NCI-H460 (cell line): ENCODE measurements around the gene NSUN5. TPM values are rescaled to one million over a fixed set of nuclear protein-coding genes. Genes with fewer than 3 reads are reported as not detected.
"Not testable (repeated sequence)": the region's sequence is repeated elsewhere in the genome, so short reads cannot be mapped to it uniquely, and the experiment has no call there.

Source experiments
- DNase-seq: peaks from one replicate; pipeline ENCODE4 v3.0.0-alpha.2; 2016; ENCODE audit warnings: low read depth; ENCODE audit errors: extremely low read depth
- total RNA-seq: library from RNA; depleted of rRNA; stranded (reverse); fragments of >200 nt; shearing (Covaris generic); gene quantifications from 2 replicates; pipeline ENCODE4 v1.2.3, GENCODE V29; 2014

Gene NSUN5
- total RNA-seq, 1 experiment from 2014 or later: 66.5 TPM

GRCh38 chr7:73327922-73328321 is 19.3 kb upstream of the NSUN5 start, which contains the start of the genes FKBP6 and TRIM50:
Gene FKBP6, plus strand, starts transcription at chr7:73328161. Its CDS starts 268 bp downstream, at chr7:73328429.
Gene TRIM50, minus strand, starts transcription at chr7:73328082. Its CDS starts 3,295 bp downstream, at chr7:73324787.
- DNase-seq: not testable (repeated sequence)

GRCh38 chr7:73327449-73327848 is 18.8 kb upstream of the NSUN5 start:
- DNase-seq: not testable (repeated sequence)

GRCh38 chr7:73325424-73325823 is 16.8 kb upstream of the NSUN5 start:
- not testable (repeated sequence) for DNase-seq

- DNase-seq: peak; percentile 56
Observed at GRCh38 chr7:73324081-73324845, 15.6 kb upstream of the NSUN5 start.

- not testable (repeated sequence) for DNase-seq
Observed at GRCh38 chr7:73323434-73324080, 14.9 kb upstream of the NSUN5 start.

GRCh38 chr7:73320009-73320408 is 11.4 kb upstream of the NSUN5 start:
- peak; percentile 25 for DNase-seq

- DNase-seq: not testable (repeated sequence)
Observed at GRCh38 chr7:73319541-73319940, 10.9 kb upstream of the NSUN5 start.

- DNase-seq: not testable (repeated sequence)
Observed at GRCh38 chr7:73318656-73319204, 10.1 kb upstream of the NSUN5 start.

- DNase-seq: no peak
Observed at GRCh38 chr7:73316521-73316920, 7.9 kb upstream of the NSUN5 start.

GRCh38 chr7:73314271-73314670 is 5.6 kb upstream of the NSUN5 start:
- no peak for DNase-seq

- no peak for DNase-seq
Observed at GRCh38 chr7:73313521-73313906, 4.9 kb upstream of the NSUN5 start.

- DNase-seq: no peak
Observed at GRCh38 chr7:73312831-73313520, 4.3 kb upstream of the NSUN5 start.

GRCh38 chr7:73311421-73311820 is 2.8 kb upstream of the NSUN5 start:
- not testable (repeated sequence) for DNase-seq

GRCh38 chr7:73308074-73308664 is 457 bp downstream of the NSUN5 start:
- no peak for DNase-seq

GRCh38 chr7:73307436-73307835 is 1.2 kb downstream of the NSUN5 start:
- DNase-seq: no peak

- not testable (repeated sequence) for DNase-seq
Observed at GRCh38 chr7:73304612-73305387, 3.8 kb downstream of the NSUN5 start.

- no peak for DNase-seq
Observed at GRCh38 chr7:73304071-73304470, 4.6 kb downstream of the NSUN5 start.

GRCh38 chr7:73303546-73303945 is 5.1 kb downstream of the NSUN5 start:
- no peak for DNase-seq

GRCh38 chr7:73302846-73303245 is 5.8 kb downstream of the NSUN5 start:
- DNase-seq: not testable (repeated sequence)

- not testable (repeated sequence) for DNase-seq
Observed at GRCh38 chr7:73301108-73301507, 7.5 kb downstream of the NSUN5 start.
